GM21381 (cell line): Measurements from ENCODE around the gene MCAM.

ENCODE experiments used
- ATAC-seq: cut with Tn5 transposase; IDR thresholded peaks from one replicate; pipeline ENCODE4 v1.9.1; 2021; ENCODE audit warnings: mild to moderate bottlenecking, moderate library complexity; ENCODE audit not compliant: unreplicated experiment

Gene MCAM, protein sequence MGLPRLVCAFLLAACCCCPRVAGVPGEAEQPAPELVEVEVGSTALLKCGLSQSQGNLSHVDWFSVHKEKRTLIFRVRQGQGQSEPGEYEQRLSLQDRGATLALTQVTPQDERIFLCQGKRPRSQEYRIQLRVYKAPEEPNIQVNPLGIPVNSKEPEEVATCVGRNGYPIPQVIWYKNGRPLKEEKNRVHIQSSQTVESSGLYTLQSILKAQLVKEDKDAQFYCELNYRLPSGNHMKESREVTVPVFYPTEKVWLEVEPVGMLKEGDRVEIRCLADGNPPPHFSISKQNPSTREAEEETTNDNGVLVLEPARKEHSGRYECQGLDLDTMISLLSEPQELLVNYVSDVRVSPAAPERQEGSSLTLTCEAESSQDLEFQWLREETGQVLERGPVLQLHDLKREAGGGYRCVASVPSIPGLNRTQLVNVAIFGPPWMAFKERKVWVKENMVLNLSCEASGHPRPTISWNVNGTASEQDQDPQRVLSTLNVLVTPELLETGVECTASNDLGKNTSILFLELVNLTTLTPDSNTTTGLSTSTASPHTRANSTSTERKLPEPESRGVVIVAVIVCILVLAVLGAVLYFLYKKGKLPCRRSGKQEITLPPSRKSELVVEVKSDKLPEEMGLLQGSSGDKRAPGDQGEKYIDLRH

DNA sequence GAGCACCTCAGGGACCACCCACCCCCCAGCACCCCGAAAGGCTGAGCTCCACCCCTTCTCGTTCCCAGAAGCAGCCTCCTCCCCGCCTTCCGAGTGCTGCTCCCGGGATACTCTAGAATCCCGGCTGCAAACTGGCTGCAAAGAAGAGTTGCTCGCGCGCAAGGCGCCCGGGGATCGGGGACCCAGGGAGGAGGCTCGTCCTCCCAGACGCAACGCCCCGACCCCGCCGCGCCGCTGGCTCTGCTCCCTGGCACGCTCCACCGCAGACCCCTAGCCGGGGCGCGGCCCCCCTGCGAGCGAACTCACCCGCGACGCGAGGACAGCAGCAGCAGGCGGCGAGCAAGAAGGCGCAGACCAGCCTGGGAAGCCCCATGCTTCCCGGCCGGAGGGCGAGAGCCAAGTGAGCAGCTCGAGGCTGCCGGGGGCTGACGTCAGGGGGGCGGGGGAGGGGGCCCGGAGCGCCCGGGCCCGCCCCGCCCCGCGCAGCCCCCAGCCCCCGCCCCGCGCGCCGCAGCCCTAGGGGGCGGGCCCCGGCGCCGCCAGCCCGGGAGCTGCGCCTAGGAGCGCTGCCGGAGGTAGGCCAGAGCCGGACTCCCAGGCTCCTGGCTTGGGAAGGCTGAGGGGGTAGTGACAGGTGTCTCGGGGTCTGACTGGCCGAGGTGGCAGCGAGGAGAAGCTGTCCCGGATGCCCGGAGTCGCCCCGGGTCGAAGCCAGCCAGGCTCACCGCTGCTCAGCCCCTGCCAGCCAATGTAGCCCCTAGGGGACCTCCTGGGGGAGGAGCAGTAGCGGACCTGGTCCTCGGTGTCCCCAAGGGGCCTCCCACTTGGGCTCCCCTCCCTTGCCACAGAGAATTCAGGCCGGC, at the start of gene MCAM:
TSS of gene MCAM (minus strand) at position 402 of the 863 bp plus-strand sequence. CDS start at position 373, 29 bp downstream.
- ATAC-seq, result no peak

DNA sequence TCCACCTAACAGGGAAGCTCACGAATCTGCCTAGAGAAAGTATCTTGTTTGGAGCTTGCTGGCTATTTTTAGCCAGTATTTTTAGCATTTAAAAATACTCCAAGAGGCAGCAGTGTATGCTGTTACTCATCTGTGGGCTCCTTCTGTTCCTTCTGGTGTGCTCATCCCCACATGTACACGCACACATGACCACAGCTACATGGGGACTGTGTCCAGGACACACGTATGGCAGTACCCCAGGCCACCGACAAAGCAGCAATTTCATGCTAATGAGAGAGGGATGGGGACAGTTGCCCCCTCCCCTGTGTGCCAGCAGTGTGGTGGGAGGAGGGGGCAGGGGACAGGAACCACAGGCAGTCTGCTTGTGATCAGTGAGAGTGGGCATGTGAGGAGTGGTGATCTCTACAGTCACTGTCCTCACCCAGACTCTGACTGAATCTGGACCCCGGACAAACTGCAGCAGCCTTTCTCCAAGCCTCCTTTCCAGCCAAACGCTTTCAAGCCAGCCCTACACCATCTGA, 48.2 kb upstream of the MCAM start:
- no peak for ATAC-seq

- ATAC-seq, result no peak
Observed at GRCh38 chr11:119363851-119364590, 47.1 kb upstream of the MCAM start.

GRCh38 chr11:119363081-119363850, 46.3 kb upstream of the MCAM start:
- no peak for ATAC-seq

DNA sequence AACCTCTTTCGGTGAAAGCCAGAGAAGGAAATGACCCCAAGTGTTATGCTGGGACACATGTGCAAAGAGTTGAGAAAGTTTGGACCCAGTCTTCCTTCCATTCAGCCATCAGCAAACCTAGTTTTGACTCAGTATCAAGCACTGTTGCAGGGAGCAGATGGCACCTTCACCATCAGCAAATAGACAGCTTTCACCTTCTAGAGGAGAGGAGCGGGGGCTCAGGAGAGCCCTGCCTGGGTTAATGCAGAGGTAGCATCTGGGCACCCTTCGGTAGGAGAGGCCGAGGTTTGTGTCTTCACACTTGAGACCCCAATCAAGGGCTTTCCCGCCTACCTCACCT, 45.8 kb upstream of the MCAM start:
- ATAC-seq, result no peak

DNA sequence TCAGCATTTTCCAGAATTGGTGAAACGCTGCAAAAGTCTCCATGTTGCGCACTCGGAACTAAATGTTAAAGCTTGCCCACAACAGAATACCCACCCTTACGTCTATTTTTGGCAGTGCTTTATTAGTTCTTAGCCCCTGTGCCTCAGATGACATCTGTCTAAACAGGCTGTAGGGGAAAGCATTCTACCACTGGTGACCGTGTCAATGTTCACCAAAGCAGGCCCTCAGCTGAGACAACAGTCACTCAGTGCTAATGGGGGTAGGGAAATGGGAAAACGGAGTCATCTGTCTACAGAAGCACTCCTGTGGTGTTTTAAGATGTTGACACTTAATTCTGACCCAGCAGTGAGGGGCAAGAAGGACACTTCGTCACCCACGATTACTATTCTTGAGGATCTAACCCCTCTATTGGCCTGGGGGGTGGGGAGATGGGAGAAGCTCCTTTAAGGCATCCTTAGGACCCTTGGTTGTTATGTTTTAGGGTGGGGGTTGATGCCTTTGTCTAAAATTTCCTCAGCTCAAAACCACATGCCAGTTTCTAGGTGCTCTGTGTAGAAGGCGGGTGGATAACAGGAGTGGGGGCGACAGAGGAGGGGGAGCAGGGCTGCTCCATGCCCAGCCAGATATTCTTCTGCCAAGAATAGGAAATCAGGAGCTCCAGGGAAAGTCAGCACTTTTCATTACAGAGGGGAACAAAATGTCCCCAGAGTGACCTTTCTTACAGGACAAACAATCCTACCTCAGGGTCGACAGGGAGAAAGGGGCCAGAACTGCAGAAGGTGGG, 45.2 kb upstream of the MCAM start:
- ATAC-seq, result no peak

DNA sequence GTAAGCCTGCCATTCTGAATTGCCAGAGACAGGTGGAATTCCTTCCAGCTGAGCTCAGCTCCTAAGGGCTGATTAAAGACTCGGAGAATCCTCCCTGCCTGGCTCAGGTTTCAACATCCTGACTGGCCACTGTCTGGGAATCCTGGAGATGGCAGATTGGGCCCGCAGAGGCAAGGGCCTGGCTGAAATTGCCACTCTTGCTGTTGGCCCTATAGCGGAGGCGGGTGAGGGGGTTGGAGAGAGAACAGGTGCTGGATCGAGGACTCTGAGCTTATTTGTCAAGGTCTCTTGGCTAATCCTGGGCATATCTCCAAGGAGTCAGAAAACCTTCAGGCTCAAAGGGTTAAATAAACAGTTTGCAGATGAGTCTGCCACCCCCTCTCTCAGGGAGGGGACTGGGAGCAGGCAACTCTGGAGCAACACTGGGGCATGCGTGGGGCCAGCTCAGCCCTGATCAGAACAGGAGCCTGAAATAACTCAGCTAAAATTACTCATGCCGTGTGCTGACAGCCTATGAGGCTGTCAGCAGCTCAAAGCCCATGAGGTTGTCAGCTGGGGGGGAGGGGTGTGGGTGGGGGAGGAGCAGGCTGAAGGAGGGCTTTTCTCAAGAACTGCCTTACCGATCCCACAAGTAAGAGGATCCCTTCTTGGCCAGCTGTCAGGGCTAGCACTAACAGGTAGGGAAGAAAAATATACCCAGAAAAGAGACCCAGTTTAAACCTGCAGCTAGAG, 44.3 kb upstream of the MCAM start:
- ATAC-seq, result no peak

DNA sequence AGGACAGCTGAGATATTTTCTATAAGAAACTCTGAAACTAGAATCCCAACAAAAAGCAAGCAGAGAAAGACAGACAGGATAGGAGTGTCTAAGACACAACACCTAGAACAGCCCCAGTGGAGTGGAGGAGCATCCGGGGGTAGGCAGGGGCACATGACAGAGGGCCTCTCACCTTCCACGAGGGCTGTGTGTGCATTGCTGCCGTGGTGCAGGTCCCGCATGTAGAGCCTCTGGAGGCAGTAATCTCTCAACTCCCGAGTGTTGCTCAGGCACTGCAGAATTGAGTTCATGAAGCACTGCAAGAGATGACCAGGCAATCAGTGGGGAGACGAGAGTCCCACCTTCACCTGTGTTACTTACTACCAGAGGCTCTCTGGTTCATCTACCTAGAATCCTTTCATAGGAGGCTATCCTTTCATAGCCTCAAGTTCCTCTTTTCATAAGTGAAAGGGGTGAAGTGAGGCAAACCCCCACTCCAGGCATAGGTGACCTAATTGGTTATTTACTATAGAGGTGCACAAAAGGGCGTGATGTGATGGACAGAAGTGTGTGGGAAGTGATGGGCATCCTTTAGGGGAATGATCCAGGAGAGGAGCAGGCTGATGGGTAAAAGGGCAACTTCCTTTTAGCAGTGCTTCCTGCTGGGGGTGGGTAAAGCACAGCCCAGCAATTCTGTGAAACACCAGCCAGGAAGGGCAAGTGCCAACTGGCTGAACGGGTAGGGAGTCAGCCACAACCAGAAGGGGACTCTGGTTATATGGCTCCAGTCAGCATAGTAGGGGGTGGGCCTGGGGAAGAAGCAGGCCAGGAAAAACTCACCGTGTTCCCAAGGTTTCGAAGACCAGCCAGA, 42.7 kb upstream of the MCAM start:
- ATAC-seq, result no peak

GRCh38 chr11:119357074-119357473, 40.1 kb upstream of the MCAM start:
- no peak for ATAC-seq

DNA sequence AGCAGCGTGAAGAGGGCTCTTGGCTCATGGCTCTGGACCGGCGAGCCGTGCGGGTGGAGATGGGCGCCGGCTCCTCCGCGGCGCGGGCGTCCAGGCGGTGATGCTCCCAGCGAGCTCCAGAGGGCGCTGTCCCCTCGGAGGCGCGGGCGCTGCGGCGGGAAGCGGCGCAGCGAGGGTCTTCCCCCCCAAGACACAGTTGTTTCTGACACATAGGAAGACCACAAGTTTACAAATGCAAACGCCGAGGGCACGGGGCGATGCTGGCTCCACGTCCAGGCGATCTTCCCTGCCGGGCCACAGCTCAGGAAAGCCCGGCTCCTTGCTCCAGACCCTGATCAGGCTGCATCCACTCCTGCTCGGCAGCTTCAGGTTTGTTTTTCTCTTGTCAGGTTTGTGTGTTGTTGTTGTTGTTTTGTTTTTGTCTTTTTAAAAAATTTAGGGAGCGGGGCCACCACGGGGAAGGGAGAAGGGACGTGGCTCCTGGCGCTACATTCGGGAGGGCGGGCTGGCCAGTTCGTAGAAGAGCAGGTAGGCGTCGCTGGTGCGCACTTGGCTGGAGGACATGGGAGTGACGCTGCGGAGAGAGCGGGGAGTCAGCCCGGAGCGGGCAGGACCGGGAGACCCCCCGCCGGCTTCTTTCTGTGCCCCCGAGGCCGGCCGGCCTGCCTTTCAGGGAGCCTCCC, 39.6 kb upstream of the MCAM start:
- ATAC-seq, result peak; percentile 71

GRCh38 chr11:119355091-119355843, 38.3 kb upstream of the MCAM start:
- no peak for ATAC-seq

GRCh38 chr11:119352857-119353260, 35.9 kb upstream of the MCAM start:
- ATAC-seq, result no peak

GRCh38 chr11:119351232-119351631, 34.3 kb upstream of the MCAM start:
- ATAC-seq, result no peak

- ATAC-seq, result no peak
Observed at GRCh38 chr11:119350302-119350701, 33.4 kb upstream of the MCAM start.

GRCh38 chr11:119347940-119348605, 31.1 kb upstream of the MCAM start:
- no peak for ATAC-seq

DNA sequence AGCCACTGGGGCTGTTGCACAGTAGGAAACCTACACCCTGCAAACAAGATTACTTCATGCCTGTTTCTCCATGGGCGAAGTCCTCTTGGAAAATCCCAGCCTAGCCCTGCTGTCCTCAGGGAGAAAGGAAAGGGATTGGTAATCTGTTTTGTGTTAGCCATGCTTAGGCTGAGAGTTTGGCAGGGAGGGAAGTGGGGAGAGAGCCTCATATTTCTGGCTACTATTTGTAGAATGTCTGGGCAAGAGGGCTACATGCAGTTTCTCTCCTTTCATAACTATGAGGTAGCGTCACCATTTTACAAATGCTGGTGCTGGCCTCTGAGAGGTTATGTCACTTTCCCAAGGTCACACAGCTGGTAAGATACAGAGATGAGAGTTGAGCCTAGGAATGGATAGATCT, 30.3 kb upstream of the MCAM start:
- no peak for ATAC-seq
